ENCODE measurements around the gene ACSL6. TPM values are rescaled to one million over a fixed set of nuclear protein-coding genes. Genes with fewer than 3 reads are reported as not detected.
A peak's percentile ranks its signal among the peaks of the same experiment; 100 is the strongest.

The ACSL6 gene
- total and polyA plus RNA-seq, 2 donors from 2014 or later = 1.4 to 2.1 TPM

DNA sequence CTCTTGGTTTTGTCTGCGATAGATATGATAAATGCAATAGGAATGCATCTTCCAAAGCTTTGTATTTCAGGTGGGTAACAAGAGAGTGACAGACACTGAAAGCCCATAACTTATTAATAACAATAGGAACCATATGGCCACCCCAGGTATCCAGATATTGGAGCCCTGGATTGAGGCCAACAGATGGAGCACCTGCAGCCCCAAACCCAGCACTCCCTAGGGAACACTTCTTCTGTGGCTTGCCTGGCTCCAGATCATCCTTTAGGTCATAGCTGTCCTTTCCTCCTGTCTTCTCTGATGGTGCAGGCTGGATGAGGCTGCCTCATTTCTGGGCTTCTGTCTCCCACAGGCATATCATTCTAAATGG, 44.0 kb upstream of the ACSL6 start:
- DNase-seq = no peak
- FAIRE-seq = no peak
- H3K4me1 ChIP-seq (ENCODE audit: control insufficient read depth in 2 of 3, insufficient read depth in 2 of 3, low read depth in 1 of 3, low read length in 3 of 3) = no peaks in the 10 kb centered on the region

GRCh38 chr5:132054697-132055440, 43.4 kb upstream of the ACSL6 start:
- intact Hi-C loops (cut with DNase I) = no loop called here
- no peaks in the 10 kb centered on the region for H3K4me1 ChIP-seq (ENCODE audit: control insufficient read depth in 2 of 3, insufficient read depth in 2 of 3, low read depth in 1 of 3, low read length in 3 of 3)
- H3K9ac ChIP-seq (ENCODE audit: low read length in 3 of 3) = no peak overlapping the region
- peak in 2 of 5 donors; percentile 11 to 58 for DNase-seq
- no peaks in the 10 kb centered on the region for H3K27me3 ChIP-seq (ENCODE audit: control insufficient read depth, insufficient read depth, low read length)
- no peak overlapping the region for H3K4me3 ChIP-seq (ENCODE audit: low read length in 3 of 3)
- FAIRE-seq = no peak
- H3K36me3 ChIP-seq (ENCODE audit: control insufficient read depth in 2 of 3, insufficient read depth in 3 of 3, low read length in 3 of 3) = no peaks in the 10 kb centered on the region
- H3K27ac ChIP-seq (ENCODE audit: low read depth in 2 of 2, low read length in 2 of 2) = no peak overlapping the region
- no peaks in the 10 kb centered on the region for H3K9me3 ChIP-seq (ENCODE audit: control insufficient read depth in 2 of 3, insufficient read depth in 1 of 3, low read length in 3 of 3)
- TF ChIP-seq CTCF (IDR thresholded peaks at IDR 0.05; ENCODE audit: borderline replicate concordance, extremely low read depth, insufficient read depth) = no peak

More for the DNA sequence above, 44.0 kb upstream of the ACSL6 start:
- Histone ChIP-seq H3K36me3 (ENCODE audit: control insufficient read depth in 2 of 3, insufficient read depth in 3 of 3, low read length in 3 of 3) (no peaks in the 10 kb centered on the region), H3K27ac (ENCODE audit: low read depth in 2 of 2, low read length in 2 of 2) (no peak overlapping the region), H3K9ac (ENCODE audit: low read length in 3 of 3) (no peak overlapping the region), H3K4me3 (ENCODE audit: low read length in 3 of 3) (no peak overlapping the region), H3K27me3 (ENCODE audit: control insufficient read depth, insufficient read depth, low read length) (no peaks in the 10 kb centered on the region), H3K9me3 (ENCODE audit: control insufficient read depth in 2 of 3, insufficient read depth in 1 of 3, low read length in 3 of 3) (no peaks in the 10 kb centered on the region)
- intact Hi-C loops (cut with DNase I) = no loop called here
- no peak for TF ChIP-seq CTCF (IDR thresholded peaks at IDR 0.05; ENCODE audit: borderline replicate concordance, extremely low read depth, insufficient read depth)

DNA sequence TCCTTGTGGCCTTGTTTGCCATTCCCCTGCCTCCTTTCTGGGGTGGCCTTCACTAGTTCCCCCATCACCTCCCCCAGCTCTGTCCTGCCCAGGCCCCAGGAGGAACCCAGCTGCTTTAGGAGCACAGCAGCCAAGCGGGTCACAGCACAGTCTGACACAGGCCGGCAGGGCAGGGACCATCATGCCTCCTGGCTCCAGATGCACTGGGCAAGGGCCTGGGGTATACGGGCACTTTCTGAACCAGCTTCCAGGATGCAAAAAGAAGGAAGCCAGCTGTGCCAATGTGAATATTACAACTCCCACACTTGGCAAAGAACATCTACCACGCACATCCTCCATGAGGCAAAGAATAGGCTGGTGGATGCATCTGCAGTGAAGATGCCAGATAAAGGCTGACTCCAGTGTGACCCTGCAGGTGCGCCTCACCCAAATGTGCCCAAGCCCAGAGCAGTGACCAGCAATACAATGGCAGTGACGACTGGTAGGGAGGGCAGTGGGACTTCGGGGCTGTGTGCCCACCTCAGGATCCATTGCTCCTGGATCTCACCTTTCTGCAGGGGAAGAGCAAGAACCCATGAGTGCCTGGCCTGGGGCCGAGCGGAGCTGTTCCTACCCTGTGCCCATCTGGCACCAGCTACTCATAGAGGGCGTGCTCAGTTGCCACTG, 42.7 kb upstream of the ACSL6 start:
- intact Hi-C loops (cut with DNase I) = no loop called here
- peak in 2 of 5 donors; percentile 4 to 52 for DNase-seq
- Histone ChIP-seq H3K4me1 (ENCODE audit: control insufficient read depth in 2 of 3, insufficient read depth in 2 of 3, low read depth in 1 of 3, low read length in 3 of 3) (no peaks in the 10 kb centered on the region), H3K9ac (ENCODE audit: low read length in 3 of 3) (no peak overlapping the region), H3K36me3 (ENCODE audit: control insufficient read depth in 2 of 3, insufficient read depth in 3 of 3, low read length in 3 of 3) (no peaks in the 10 kb centered on the region), H3K27me3 (ENCODE audit: control insufficient read depth, insufficient read depth, low read length) (no peaks in the 10 kb centered on the region), H3K9me3 (ENCODE audit: control insufficient read depth in 2 of 3, insufficient read depth in 1 of 3, low read length in 3 of 3) (no peaks in the 10 kb centered on the region), H3K27ac (ENCODE audit: low read depth in 2 of 2, low read length in 2 of 2) (no peak overlapping the region), H3K4me3 (ENCODE audit: low read length in 3 of 3) (no peak overlapping the region)
- FAIRE-seq = no peak
- no peak for TF ChIP-seq CTCF (IDR thresholded peaks at IDR 0.05; ENCODE audit: borderline replicate concordance, extremely low read depth, insufficient read depth)
